Spleen (tissue), 7 donors: ENCODE results near the gene IDUA.

ENCODE experiments used
- CTCF ChIP-seq, 11 experiments: fragments of 200-600 bp in 7 of 11; fragments of 450-650 bp in 4 of 11; sonication (generic) in 4 of 11; IDR thresholded peaks in 8 of 11; conservative IDR thresholded peaks in 3 of 11; 1 replicate in 7 of 11; 2 replicates in 4 of 11; pipeline versions ENCODE4 v1.4.0 to v1.8.0; 2016 to 2021; ENCODE audit warnings: antibody characterized with exemption in 11 of 11, inconsistent platforms in 4 of 11, mild to moderate bottlenecking in 1 of 11
- POLR2A ChIP-seq, 3 donors: fragments of 450-650 bp; IDR thresholded peaks; one replicate each; pipeline ENCODE4 v1.5.1; 2017; ENCODE audit warnings: antibody characterized with exemption in 3 of 3, mild to moderate bottlenecking in 1 of 3
- POLR2AphosphoS5 ChIP-seq, 3 donors: sonication (generic); formaldehyde crosslinking; IDR thresholded peaks; one replicate each; pipeline ENCODE4 v1.5.1; 2017; ENCODE audit warnings: antibody characterized with exemption in 3 of 3
- donor health status: DM: no; HTN: no; CAD: no; lungs with moderate emphysema.
- donor health status: DM: no; HTN: no; CAD: no.
- donor health status: DM: no; HTN: no; CAD: no.

- TF ChIP-seq CTCF (IDR thresholded peaks at IDR 0.05 in 8 of 11, conservative IDR thresholded peaks at IDR 0.05 in 3 of 11), result no peak
- TF ChIP-seq POLR2AphosphoS5 (IDR thresholded peaks at IDR 0.05), result no peak
- no peak for TF ChIP-seq POLR2A (IDR thresholded peaks at IDR 0.05)
These were observed 43.7 kb downstream of the IDUA start for GRCh38 chr4:1030559-1030958.
